ENCODE data around the gene HAT1. TPM values are rescaled to one million over a fixed set of nuclear protein-coding genes. Genes with fewer than 3 reads are reported as not detected.
"Not testable (repeated sequence)": the region's sequence is repeated elsewhere in the genome, so short reads cannot be mapped to it uniquely, and the experiment has no call there.

HAT1 gene
- total RNA-seq, 4 donors from 2014 or later = 18.7 to 37.2 (median 28.9) TPM

GRCh38 chr2:171966235-171966634 is 44.0 kb downstream of the HAT1 start:
- no peak overlapping the region for H3K27ac ChIP-seq
- DNase-seq = no peak
- TF ChIP-seq, protein P1, sequence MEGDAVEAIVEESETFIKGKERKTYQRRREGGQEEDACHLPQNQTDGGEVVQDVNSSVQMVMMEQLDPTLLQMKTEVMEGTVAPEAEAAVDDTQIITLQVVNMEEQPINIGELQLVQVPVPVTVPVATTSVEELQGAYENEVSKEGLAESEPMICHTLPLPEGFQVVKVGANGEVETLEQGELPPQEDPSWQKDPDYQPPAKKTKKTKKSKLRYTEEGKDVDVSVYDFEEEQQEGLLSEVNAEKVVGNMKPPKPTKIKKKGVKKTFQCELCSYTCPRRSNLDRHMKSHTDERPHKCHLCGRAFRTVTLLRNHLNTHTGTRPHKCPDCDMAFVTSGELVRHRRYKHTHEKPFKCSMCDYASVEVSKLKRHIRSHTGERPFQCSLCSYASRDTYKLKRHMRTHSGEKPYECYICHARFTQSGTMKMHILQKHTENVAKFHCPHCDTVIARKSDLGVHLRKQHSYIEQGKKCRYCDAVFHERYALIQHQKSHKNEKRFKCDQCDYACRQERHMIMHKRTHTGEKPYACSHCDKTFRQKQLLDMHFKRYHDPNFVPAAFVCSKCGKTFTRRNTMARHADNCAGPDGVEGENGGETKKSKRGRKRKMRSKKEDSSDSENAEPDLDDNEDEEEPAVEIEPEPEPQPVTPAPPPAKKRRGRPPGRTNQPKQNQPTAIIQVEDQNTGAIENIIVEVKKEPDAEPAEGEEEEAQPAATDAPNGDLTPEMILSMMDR (IDR thresholded peaks at IDR 0.05) = no peak
- TF ChIP-seq POLR2A (IDR thresholded peaks at IDR 0.05) = no peak
- H3K4me1 ChIP-seq = no peaks in the 10 kb centered on the region
- 91 to 96% methylated on average over 8 of the region's 8 CpGs for WGBS, 2 donors
- intact Hi-C loops (cut with DNase I) = no loop called here
- peaks cover 0 to 46% (median 6%) of the 10 kb centered on the region in 3 donors for H3K36me3 ChIP-seq
- no peak overlapping the region for H3K4me3 ChIP-seq
- H3K27me3 ChIP-seq = no peaks in the 10 kb centered on the region
- H3K9me3 ChIP-seq = no peaks in the 10 kb centered on the region

DNA sequence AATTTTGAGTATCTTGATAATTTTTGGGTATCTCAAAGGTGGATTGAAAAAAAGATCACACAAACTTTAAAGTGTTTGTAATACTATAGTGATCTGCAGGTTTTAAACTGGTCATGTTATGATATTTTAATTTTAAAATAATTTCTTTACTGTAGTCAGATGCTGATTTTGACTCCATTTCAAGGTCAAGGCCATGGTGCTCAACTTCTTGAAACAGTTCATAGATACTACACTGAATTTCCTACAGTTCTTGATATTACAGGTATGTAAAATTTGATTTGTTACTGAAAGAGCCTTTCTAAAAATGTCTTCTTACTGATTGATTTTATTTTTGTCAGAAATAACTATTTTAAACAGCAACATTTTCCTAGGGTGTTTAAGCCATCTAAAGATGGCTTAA is 44.4 kb downstream of the HAT1 start:
- H3K27me3 ChIP-seq = no peaks in the 10 kb centered on the region
- intact Hi-C loops (cut with DNase I) = no loop called here
- TF ChIP-seq, protein P1 (IDR thresholded peaks at IDR 0.05) = no peak
- TF ChIP-seq POLR2A (IDR thresholded peaks at IDR 0.05) = no peak
- H3K27ac ChIP-seq = no peak overlapping the region
- DNase-seq = no peak
- H3K4me1 ChIP-seq = no peaks in the 10 kb centered on the region
- H3K36me3 ChIP-seq = peaks cover 0 to 50% (median 6%) of the 10 kb centered on the region in 3 donors
- no peak overlapping the region for H3K4me3 ChIP-seq
- H3K9me3 ChIP-seq = no peaks in the 10 kb centered on the region

DNA sequence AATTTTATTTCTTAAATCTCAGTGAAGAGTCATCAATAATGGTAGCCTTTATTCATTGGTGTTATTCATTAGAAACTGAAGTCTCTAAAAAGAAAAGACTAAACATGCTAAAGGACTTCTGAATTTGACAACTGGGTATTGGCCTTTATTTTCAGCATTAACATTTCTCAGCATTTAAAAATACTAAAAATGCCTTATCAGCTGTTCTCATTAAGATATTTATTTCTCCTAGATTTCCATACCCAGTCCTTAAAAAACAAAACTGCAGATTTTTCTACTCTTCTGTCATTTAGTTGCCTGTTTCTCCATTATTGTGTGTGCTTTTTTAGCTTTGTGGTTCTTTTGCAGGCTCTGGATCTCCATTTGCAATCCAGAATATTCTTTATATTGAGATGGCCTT is 46.2 kb downstream of the HAT1 start:
- Histone ChIP-seq H3K4me3 (no peak overlapping the region), H3K27me3 (no peaks in the 10 kb centered on the region), H3K9me3 (no peaks in the 10 kb centered on the region), H3K27ac (no peak overlapping the region), H3K36me3 (peaks cover 0 to 61% (median 6%) of the 10 kb centered on the region in 3 donors), H3K4me1 (no peaks in the 10 kb centered on the region)
- DNase-seq = no peak
- TF ChIP-seq, protein P1 (IDR thresholded peaks at IDR 0.05) = no peak
- no peak for TF ChIP-seq POLR2A (IDR thresholded peaks at IDR 0.05)
- intact Hi-C loops (cut with DNase I) = no loop called here

DNA sequence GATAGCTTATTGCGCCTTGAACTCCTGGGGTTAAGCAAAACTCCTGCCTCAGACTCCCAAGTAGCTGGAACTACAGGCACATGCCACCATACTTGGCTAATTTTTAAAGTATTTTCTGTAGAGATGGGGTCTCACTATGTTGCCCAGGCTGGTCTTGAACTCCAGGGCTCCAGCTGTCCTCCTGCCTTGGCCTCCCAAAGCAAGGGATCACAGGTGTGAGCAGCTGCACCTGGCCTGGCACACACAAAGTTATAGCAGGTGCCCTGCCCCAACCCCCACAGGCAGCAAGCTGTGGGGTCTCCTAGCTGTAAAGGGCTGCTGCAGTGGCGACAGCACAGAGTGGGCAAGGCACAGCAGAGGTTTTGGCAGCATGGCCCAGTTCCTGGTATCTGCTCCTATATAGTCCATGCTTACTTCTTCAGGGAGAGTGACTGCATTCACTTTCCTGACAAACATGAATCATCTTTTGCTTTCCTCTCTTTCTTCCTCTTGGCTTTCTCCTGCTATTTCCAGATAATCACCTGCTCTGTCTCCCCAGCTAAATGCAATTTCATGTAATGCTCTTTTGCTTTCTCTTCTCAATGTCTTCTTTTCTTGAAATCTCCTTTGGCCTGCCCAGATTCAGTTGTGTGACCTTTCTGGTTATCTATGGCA is 50.2 kb downstream of the HAT1 start:
- Histone ChIP-seq H3K27me3 (no peaks in the 10 kb centered on the region), H3K27ac (no peak overlapping the region), H3K9me3 (no peaks in the 10 kb centered on the region), H3K36me3 (peaks cover 0 to 60% (median 3%) of the 10 kb centered on the region in 3 donors), H3K4me1 (no peaks in the 10 kb centered on the region), H3K4me3 (no peak overlapping the region)
- intact Hi-C loops (cut with DNase I) = no loop called here
- TF ChIP-seq POLR2A (IDR thresholded peaks at IDR 0.05) = no peak
- TF ChIP-seq, protein P1 (IDR thresholded peaks at IDR 0.05) = no peak
- WGBS, 2 donors = 86 to 100% methylated on average over 2 of the region's 2 CpGs
- no peak for DNase-seq

DNA sequence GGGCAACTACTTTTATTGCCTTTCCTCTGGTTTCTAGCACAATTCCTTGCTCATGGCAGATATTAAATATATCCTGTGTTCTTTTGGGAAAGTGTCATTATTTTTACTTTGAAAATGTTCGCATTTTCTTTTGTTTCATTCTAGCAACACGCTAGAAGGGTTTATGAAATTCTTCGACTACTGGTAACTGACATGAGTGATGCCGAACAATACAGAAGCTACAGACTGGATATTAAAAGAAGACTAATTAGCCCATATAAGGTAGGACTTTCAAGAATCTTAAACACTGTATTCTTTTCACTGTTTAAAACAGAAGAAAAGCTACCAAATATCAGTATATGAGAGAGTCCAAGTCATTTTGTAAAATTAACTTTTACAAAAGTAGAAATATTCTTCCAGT is 56.8 kb downstream of the HAT1 start:
- Histone ChIP-seq H3K4me1 (no peaks in the 10 kb centered on the region), H3K9me3 (no peaks in the 10 kb centered on the region), H3K27ac (no peak overlapping the region), H3K27me3 (no peaks in the 10 kb centered on the region), H3K4me3 (no peak overlapping the region), H3K36me3 (peaks cover 0 to 81% (median 11%) of the 10 kb centered on the region in 3 donors)
- intact Hi-C loops (cut with DNase I) = no loop called here
- 98 to 99% methylated on average over 4 of the region's 4 CpGs for WGBS, 2 donors
- TF ChIP-seq, protein P1 (IDR thresholded peaks at IDR 0.05) = no peak
- TF ChIP-seq POLR2A (IDR thresholded peaks at IDR 0.05) = no peak
- no peak for DNase-seq

DNA sequence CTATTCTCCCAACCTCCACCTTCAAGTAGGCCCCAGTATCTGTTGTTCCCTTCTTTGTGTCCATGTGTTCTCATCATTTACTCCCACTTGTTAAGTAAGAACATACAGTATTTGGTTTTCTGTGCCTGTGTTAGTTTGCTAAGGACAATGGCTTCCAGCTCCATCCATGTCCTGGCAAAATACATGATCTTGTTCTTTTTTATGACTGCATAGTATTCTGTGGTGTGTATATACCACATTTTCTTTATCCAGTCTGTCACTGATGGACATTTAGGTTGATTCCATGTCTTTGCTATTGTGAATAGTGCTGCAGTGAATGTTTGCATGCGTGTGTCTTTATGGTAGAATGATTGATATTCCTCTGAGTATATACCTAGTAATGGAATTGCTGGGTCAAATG is 61.7 kb downstream of the HAT1 start:
- intact Hi-C loops (cut with DNase I); H3K27ac ChIP-seq; H3K4me3 ChIP-seq; H3K27me3 ChIP-seq; H3K9me3 ChIP-seq; DNase-seq; H3K4me1 ChIP-seq: not testable (repeated sequence)
- H3K36me3 ChIP-seq = peaks cover 0 to 49% (median 8%) of the 10 kb centered on the region in 3 donors
- WGBS, 2 donors = 94 to 100% methylated on average over 1 of the region's 1 CpG
